ENCODE results near the gene BRWD1.

BRWD1 gene

GRCh38 chr21:39346671-39347331 is 33.4 kb upstream of the BRWD1 start:
- CTCF ChIA-PET, result no interaction called here
- TF ChIP-seq L3MBTL2 (conservative IDR thresholded peaks at IDR 0.05) (no peak), TARDBP (IDR thresholded peaks at IDR 0.05) (no peak), ZNF384 (IDR thresholded peaks at IDR 0.05) (no peak), HDGF (IDR thresholded peaks at IDR 0.05; ENCODE audit: borderline replicate concordance) (no peak), PKNOX1 (IDR thresholded peaks at IDR 0.05) (no peak), BHLHE40 (IDR thresholded peaks at IDR 0.05; ENCODE audit: borderline replicate concordance) (no peak), FOXK2 (IDR thresholded peaks at IDR 0.05) (no peak), ELF4 (IDR thresholded peaks at IDR 0.05) (no peak), NFRKB (IDR thresholded peaks at IDR 0.05) (no peak), SP1 (IDR thresholded peaks at IDR 0.05) (no peak), ARNT (IDR thresholded peaks at IDR 0.05) (no peak), FOXA1 (IDR thresholded peaks at IDR 0.05) (no peak), LEF1 (IDR thresholded peaks at IDR 0.05; ENCODE audit: borderline replicate concordance) (no peak), SUZ12 (IDR thresholded peaks at IDR 0.05) (no peak), FOXM1 (IDR thresholded peaks at IDR 0.05; ENCODE audit: borderline replicate concordance) (no peak)
- POLR2A ChIA-PET, result interaction anchor here (0.8 to 3.4 kb wide), 6 partner anchors 8 to 34 kb away, joined by 4 to 18 read pairs (median 6); a partner anchor contains a TSS
- DNase-seq (ENCODE audit: extremely low spot score), result no peak

DNA sequence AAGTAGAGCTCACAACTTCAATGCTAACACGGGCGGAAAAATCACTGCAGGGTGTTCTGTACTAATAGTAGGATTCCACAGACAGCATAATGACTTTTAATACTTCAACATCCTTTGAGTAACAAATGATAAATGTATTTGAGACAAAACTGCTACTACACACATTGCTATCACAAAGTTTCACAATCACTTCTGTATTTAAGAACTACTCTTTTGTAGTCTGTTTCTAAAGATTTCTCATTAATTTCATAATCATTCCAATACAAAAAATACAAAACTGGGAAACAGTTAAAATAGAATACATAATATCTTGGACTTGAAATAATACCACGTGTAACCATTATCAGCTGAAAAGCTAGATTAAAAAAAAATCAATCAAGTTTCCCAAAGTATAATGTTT is 32.8 kb upstream of the BRWD1 start:
- DNase-seq (ENCODE audit: extremely low spot score), result no peak
- TF ChIP-seq SP1 (IDR thresholded peaks at IDR 0.05), result no peak
- ChIA-PET POLR2A (interaction anchor here (0.7 to 1.9 kb wide), 2 partner anchors 34 kb away, joined by 3 to 6 read pairs; a partner anchor contains a TSS), CTCF (no interaction called here)

GRCh38 chr21:39345440-39345839 is 32.0 kb upstream of the BRWD1 start:
- ChIA-PET POLR2A (interaction anchor here (1.9 kb wide), 1 partner anchor 35 kb away, joined by 6 read pairs; a partner anchor contains a TSS), CTCF (no interaction called here)
- TF ChIP-seq PKNOX1 (IDR thresholded peaks at IDR 0.05), result peak; percentile 56
- TF ChIP-seq L3MBTL2 (conservative IDR thresholded peaks at IDR 0.05), result no peak
- DNase-seq (ENCODE audit: extremely low spot score), result no peak

- no peak for TF ChIP-seq L3MBTL2 (conservative IDR thresholded peaks at IDR 0.05)
- no peak for TF ChIP-seq FOXM1 (IDR thresholded peaks at IDR 0.05; ENCODE audit: borderline replicate concordance)
- no peak for TF ChIP-seq ARNT (IDR thresholded peaks at IDR 0.05)
- TF ChIP-seq FOXA1 (IDR thresholded peaks at IDR 0.05), result no peak
- no peak for TF ChIP-seq HDGF (IDR thresholded peaks at IDR 0.05; ENCODE audit: borderline replicate concordance)
- TF ChIP-seq FOXK2 (IDR thresholded peaks at IDR 0.05), result no peak
- TF ChIP-seq CTBP1 (IDR thresholded peaks at IDR 0.05; ENCODE audit: borderline replicate concordance), result no peak
- TF ChIP-seq BHLHE40 (IDR thresholded peaks at IDR 0.05; ENCODE audit: borderline replicate concordance), result no peak
- TF ChIP-seq SUZ12 (IDR thresholded peaks at IDR 0.05), result no peak
- no peak for TF ChIP-seq ELF4 (IDR thresholded peaks at IDR 0.05)
- TF ChIP-seq TARDBP (IDR thresholded peaks at IDR 0.05), result no peak
- no peak for TF ChIP-seq SP1 (IDR thresholded peaks at IDR 0.05)
- no peak for TF ChIP-seq LEF1 (IDR thresholded peaks at IDR 0.05; ENCODE audit: borderline replicate concordance)
- no peak for TF ChIP-seq ZNF384 (IDR thresholded peaks at IDR 0.05)
- no peak for TF ChIP-seq NFRKB (IDR thresholded peaks at IDR 0.05)
- TF ChIP-seq PKNOX1 (IDR thresholded peaks at IDR 0.05), result no peak
- CTCF ChIA-PET, result no interaction called here
Observed at GRCh38 chr21:39344848-39345247, 31.4 kb upstream of the BRWD1 start.

GRCh38 chr21:39341249-39341923 is 28.0 kb upstream of the BRWD1 start:
- TF ChIP-seq SUZ12 (IDR thresholded peaks at IDR 0.05) (no peak), FOXM1 (IDR thresholded peaks at IDR 0.05; ENCODE audit: borderline replicate concordance) (no peak), ELF4 (IDR thresholded peaks at IDR 0.05) (no peak; the same call in 1 of the 2 replicates), SP1 (IDR thresholded peaks at IDR 0.05) (no peak), L3MBTL2 (conservative IDR thresholded peaks at IDR 0.05) (no peak), ARNT (IDR thresholded peaks at IDR 0.05) (no peak), FOXA1 (IDR thresholded peaks at IDR 0.05) (no peak), BHLHE40 (IDR thresholded peaks at IDR 0.05; ENCODE audit: borderline replicate concordance) (no peak), PKNOX1 (IDR thresholded peaks at IDR 0.05) (no peak), HDGF (IDR thresholded peaks at IDR 0.05; ENCODE audit: borderline replicate concordance) (no peak), FOXK2 (IDR thresholded peaks at IDR 0.05) (no peak), TARDBP (IDR thresholded peaks at IDR 0.05) (no peak), LEF1 (IDR thresholded peaks at IDR 0.05; ENCODE audit: borderline replicate concordance) (no peak), CTBP1 (IDR thresholded peaks at IDR 0.05; ENCODE audit: borderline replicate concordance) (no peak), NFRKB (IDR thresholded peaks at IDR 0.05) (no peak), ZNF384 (IDR thresholded peaks at IDR 0.05) (no peak)
- CTCF ChIA-PET, result no interaction called here
- POLR2A ChIA-PET, result interaction anchor here (1.0 kb wide), 2 partner anchors 8 to 158 kb away, joined by 4 to 6 read pairs; partner anchors contain the start of genes HMGN1 and PSMG1
- no peak for DNase-seq (ENCODE audit: extremely low spot score)

More at GRCh38 chr21:39344848-39345247, 31.4 kb upstream of the BRWD1 start:
- DNase-seq (ENCODE audit: extremely low spot score), result no peak
- POLR2A ChIA-PET, result interaction anchor here (1.9 kb wide), 1 partner anchor 36 kb away, joined by 6 read pairs; a partner anchor contains a TSS

Measured in HEK293T (cell line).